Stimulated activated naive CD8-positive, alpha-beta T cell treated with anti-CD3 and anti-CD28 coated beads, Interleukin-15, Interleukin-2, amounts not matched to agents 100 ng/mL and 50 ng/mL, for 24 hours (primary cell): Measurements from ENCODE around the gene FYN.
"Not testable (repeated sequence)": the region's sequence is repeated elsewhere in the genome, so short reads cannot be mapped to it uniquely, and the experiment has no call there.

Experiments used
- H3K27ac Mint-ChIP-seq: one replicate; pipeline ENCODE4 v1.8.0; 2021; ENCODE audit warnings: mild to moderate bottlenecking, mixed read lengths
- H3K27me3 Mint-ChIP-seq: one replicate; pipeline ENCODE4 v1.8.0; 2021; ENCODE audit warnings: mixed read lengths
- H3K36me3 Mint-ChIP-seq: one replicate; pipeline ENCODE4 v1.8.0; 2021; ENCODE audit warnings: low read depth, mixed read lengths
- H3K4me1 Mint-ChIP-seq: one replicate; pipeline ENCODE4 v1.8.0; 2021; ENCODE audit warnings: low read depth, mixed read lengths
- H3K4me3 Mint-ChIP-seq: one replicate; pipeline ENCODE4 v1.8.0; 2021; ENCODE audit warnings: mild to moderate bottlenecking, mixed read lengths
- H3K9me3 Mint-ChIP-seq: one replicate; pipeline ENCODE4 v1.8.0; 2021; ENCODE audit warnings: mixed read lengths

FYN gene

GRCh38 chr6:111837641-111838500, 35.4 kb downstream of the FYN start:
- peaks cover 55% of the 10 kb centered on the region for H3K36me3 Mint-ChIP-seq
- peak overlapping the region; percentile 96 for H3K27ac Mint-ChIP-seq
- H3K4me3 Mint-ChIP-seq, result peak overlapping the region; percentile 79
- no peaks in the 10 kb centered on the region for H3K9me3 Mint-ChIP-seq
- H3K27me3 Mint-ChIP-seq, result no peaks in the 10 kb centered on the region
- H3K4me1 Mint-ChIP-seq, result peaks cover 38% of the 10 kb centered on the region

- Mint-ChIP-seq H3K36me3 (peaks cover 62% of the 10 kb centered on the region), H3K4me1 (peaks cover 47% of the 10 kb centered on the region), H3K27me3 (no peaks in the 10 kb centered on the region), H3K4me3 (peak overlapping the region; percentile 79), H3K9me3 (no peaks in the 10 kb centered on the region), H3K27ac (peak overlapping the region; percentile 96)
These were observed 36.2 kb downstream of the FYN start for GRCh38 chr6:111837007-111837406.

GRCh38 chr6:111835807-111836206, 37.4 kb downstream of the FYN start:
- peaks cover 59% of the 10 kb centered on the region for H3K4me1 Mint-ChIP-seq

GRCh38 chr6:111835398-111835797, 37.9 kb downstream of the FYN start:
- not testable (repeated sequence) for H3K9me3 Mint-ChIP-seq, H3K27me3 Mint-ChIP-seq
- Mint-ChIP-seq H3K27ac (peak overlapping the region; percentile 96), H3K36me3 (peaks cover 78% of the 10 kb centered on the region), H3K4me1 (peaks cover 63% of the 10 kb centered on the region), H3K4me3 (peak overlapping the region; percentile 73)

More at GRCh38 chr6:111835807-111836206, 37.4 kb downstream of the FYN start:
- H3K4me3 Mint-ChIP-seq, result peak overlapping the region; percentile 73
- H3K9me3 Mint-ChIP-seq, result no peaks in the 10 kb centered on the region
- peaks cover 74% of the 10 kb centered on the region for H3K36me3 Mint-ChIP-seq
- H3K27me3 Mint-ChIP-seq, result no peaks in the 10 kb centered on the region
- H3K27ac Mint-ChIP-seq, result peak overlapping the region; percentile 96

GRCh38 chr6:111834356-111834755, 38.9 kb downstream of the FYN start:
- Mint-ChIP-seq H3K36me3 (peaks cover 89% of the 10 kb centered on the region), H3K9me3 (no peaks in the 10 kb centered on the region), H3K4me3 (peak overlapping the region; percentile 76), H3K27me3 (no peaks in the 10 kb centered on the region), H3K27ac (peak overlapping the region; percentile 96), H3K4me1 (peaks cover 73% of the 10 kb centered on the region)

- Mint-ChIP-seq H3K9me3 (no peaks in the 10 kb centered on the region), H3K4me3 (peak overlapping the region; percentile 76), H3K27ac (peak overlapping the region; percentile 96), H3K4me1 (peaks cover 88% of the 10 kb centered on the region), H3K36me3 (peaks cover 91% of the 10 kb centered on the region), H3K27me3 (no peaks in the 10 kb centered on the region)
These were observed 40.3 kb downstream of the FYN start for GRCh38 chr6:111832833-111833418.

- Mint-ChIP-seq H3K4me3 (peak overlapping the region; percentile 3), H3K4me1 (peaks cover 100% of the 10 kb centered on the region), H3K27ac (peak overlapping the region; percentile 59)
These were observed 41.8 kb downstream of the FYN start for GRCh38 chr6:111831408-111831807.

GRCh38 chr6:111829998-111830397, 43.3 kb downstream of the FYN start:
- H3K27me3 Mint-ChIP-seq, result no peaks in the 10 kb centered on the region
- H3K9me3 Mint-ChIP-seq, result no peaks in the 10 kb centered on the region
- peak overlapping the region; percentile 41 for H3K4me3 Mint-ChIP-seq
- peak overlapping the region; percentile 81 for H3K27ac Mint-ChIP-seq
- H3K36me3 Mint-ChIP-seq, result peaks cover 76% of the 10 kb centered on the region
- peaks cover 100% of the 10 kb centered on the region for H3K4me1 Mint-ChIP-seq

More at GRCh38 chr6:111831408-111831807, 41.8 kb downstream of the FYN start:
- peaks cover 88% of the 10 kb centered on the region for H3K36me3 Mint-ChIP-seq
- H3K9me3 Mint-ChIP-seq, result no peaks in the 10 kb centered on the region
- no peaks in the 10 kb centered on the region for H3K27me3 Mint-ChIP-seq

GRCh38 chr6:111829581-111829980, 43.7 kb downstream of the FYN start:
- Mint-ChIP-seq H3K36me3 (peaks cover 71% of the 10 kb centered on the region), H3K4me1 (peaks cover 100% of the 10 kb centered on the region), H3K4me3 (no peak overlapping the region), H3K9me3 (no peaks in the 10 kb centered on the region), H3K27me3 (no peaks in the 10 kb centered on the region), H3K27ac (peak overlapping the region; percentile 81)

- H3K9me3 Mint-ChIP-seq, result no peaks in the 10 kb centered on the region
- H3K27ac Mint-ChIP-seq, result peak overlapping the region; percentile 81
- no peak overlapping the region for H3K4me3 Mint-ChIP-seq
- no peaks in the 10 kb centered on the region for H3K27me3 Mint-ChIP-seq
- H3K4me1 Mint-ChIP-seq, result peaks cover 100% of the 10 kb centered on the region
- H3K36me3 Mint-ChIP-seq, result peaks cover 64% of the 10 kb centered on the region
These were observed 44.4 kb downstream of the FYN start for GRCh38 chr6:111828809-111829208.

- Mint-ChIP-seq H3K27me3 (no peaks in the 10 kb centered on the region), H3K9me3 (no peaks in the 10 kb centered on the region), H3K27ac (peak overlapping the region; percentile 95), H3K4me3 (peak overlapping the region; percentile 46), H3K4me1 (peaks cover 97% of the 10 kb centered on the region), H3K36me3 (peaks cover 56% of the 10 kb centered on the region)
These were observed 47.7 kb downstream of the FYN start for GRCh38 chr6:111825439-111826086.

GRCh38 chr6:111824608-111825337, 48.5 kb downstream of the FYN start:
- H3K4me1 Mint-ChIP-seq, result peaks cover 95% of the 10 kb centered on the region
- no peaks in the 10 kb centered on the region for H3K9me3 Mint-ChIP-seq

GRCh38 chr6:111823831-111824607, 49.2 kb downstream of the FYN start:
- Mint-ChIP-seq H3K4me3 (peak overlapping the region; percentile 60), H3K4me1 (peaks cover 95% of the 10 kb centered on the region), H3K9me3 (no peaks in the 10 kb centered on the region), H3K36me3 (peaks cover 50% of the 10 kb centered on the region), H3K27ac (peak overlapping the region; percentile 95), H3K27me3 (no peaks in the 10 kb centered on the region)

More at GRCh38 chr6:111824608-111825337, 48.5 kb downstream of the FYN start:
- Mint-ChIP-seq H3K36me3 (peaks cover 50% of the 10 kb centered on the region), H3K4me3 (peak overlapping the region; percentile 60), H3K27me3 (no peaks in the 10 kb centered on the region), H3K27ac (peak overlapping the region; percentile 95)

GRCh38 chr6:111823012-111823411, 50.2 kb downstream of the FYN start:
- Mint-ChIP-seq H3K4me1 (peaks cover 95% of the 10 kb centered on the region), H3K36me3 (peaks cover 52% of the 10 kb centered on the region), H3K9me3 (no peaks in the 10 kb centered on the region), H3K27me3 (no peaks in the 10 kb centered on the region), H3K4me3 (peak overlapping the region; percentile 60), H3K27ac (peak overlapping the region; percentile 95)
